ENCODE data around the gene TP53BP2.
"Not testable (repeated sequence)": the region's sequence is repeated elsewhere in the genome, so short reads cannot be mapped to it uniquely, and the experiment has no call there.

The TP53BP2 gene

GRCh38 chr1:223825767-223826748, 19.7 kb downstream of the TP53BP2 start:
- no peak for DNase-seq (ENCODE audit: extremely low spot score)
- POLR2A ChIA-PET, result interaction anchor here (1.2 kb wide), 1 partner anchor 167 kb away, joined by 3 read pairs; no protein-coding TSS in a partner anchor
- CTCF ChIA-PET, result interaction anchor here (1.4 to 5.5 kb wide), 4 partner anchors 10 to 20 kb away, joined by 4 to 28 read pairs (median 6); no protein-coding TSS in a partner anchor
- no peak for TF ChIP-seq CTCF (IDR thresholded peaks at IDR 0.05; ENCODE audit: control extremely low read depth, extremely low read depth, low read depth, missing control alignments)

- TF ChIP-seq CTCF (IDR thresholded peaks at IDR 0.05; ENCODE audit: control extremely low read depth, extremely low read depth, low read depth, missing control alignments), result no peak
- no peak for DNase-seq (ENCODE audit: extremely low spot score)
- CTCF ChIA-PET, result interaction anchor here (0.8 to 5.5 kb wide), 8 partner anchors 10 to 284 kb away, joined by 3 to 28 read pairs (median 5); no protein-coding TSS in a partner anchor
- POLR2A ChIA-PET, result interaction anchor here (1.2 kb wide), 1 partner anchor 168 kb away, joined by 3 read pairs; no protein-coding TSS in a partner anchor
Measured at GRCh38 chr1:223824712-223825111, 21.0 kb downstream of the TP53BP2 start.

- ChIA-PET CTCF (interaction anchor here (0.8 to 5.5 kb wide), 7 partner anchors 13 to 284 kb away, joined by 3 to 28 read pairs (median 5); partner anchors contain the start of gene TP53BP2), POLR2A (no interaction called here)
Measured at GRCh38 chr1:223824287-223824686, 21.5 kb downstream of the TP53BP2 start.

GRCh38 chr1:223820971-223821370, 24.8 kb downstream of the TP53BP2 start:
- no peak for TF ChIP-seq CTCF (IDR thresholded peaks at IDR 0.05; ENCODE audit: control extremely low read depth, extremely low read depth, low read depth, missing control alignments)
- no peak for DNase-seq (ENCODE audit: extremely low spot score)
- ChIA-PET CTCF (interaction anchor here (1.1 to 5.5 kb wide), 5 partner anchors 9 to 24 kb away, joined by 3 to 28 read pairs (median 4); partner anchors contain the start of gene TP53BP2), POLR2A (no interaction called here)

More at GRCh38 chr1:223824287-223824686, 21.5 kb downstream of the TP53BP2 start:
- TF ChIP-seq CTCF (IDR thresholded peaks at IDR 0.05; ENCODE audit: control extremely low read depth, extremely low read depth, low read depth, missing control alignments), result no peak
- no peak for DNase-seq (ENCODE audit: extremely low spot score)

- ChIA-PET CTCF (interaction anchor here (1.0 to 1.7 kb wide), 4 partner anchors 9 to 231 kb away, joined by 3 to 9 read pairs (median 4); no protein-coding TSS in a partner anchor), POLR2A (no interaction called here)
- no peak for DNase-seq (ENCODE audit: extremely low spot score)
- no peak for TF ChIP-seq CTCF (IDR thresholded peaks at IDR 0.05; ENCODE audit: control extremely low read depth, extremely low read depth, low read depth, missing control alignments)
Measured at GRCh38 chr1:223820515-223820858, 25.3 kb downstream of the TP53BP2 start.

- ChIA-PET CTCF (interaction anchor here (1.0 to 1.7 kb wide), 4 partner anchors 9 to 231 kb away, joined by 3 to 9 read pairs (median 4); no protein-coding TSS in a partner anchor), POLR2A (no interaction called here)
- DNase-seq (ENCODE audit: extremely low spot score), result no peak
- no peak for TF ChIP-seq CTCF (IDR thresholded peaks at IDR 0.05; ENCODE audit: control extremely low read depth, extremely low read depth, low read depth, missing control alignments)
Measured at GRCh38 chr1:223819730-223820514, 25.8 kb downstream of the TP53BP2 start.

GRCh38 chr1:223817265-223817664, 28.5 kb downstream of the TP53BP2 start:
- CTCF ChIA-PET; POLR2A ChIA-PET; DNase-seq (ENCODE audit: extremely low spot score): not testable (repeated sequence)

Data from GM10248 (cell line).